KMS-11 (cell line): ENCODE results near the gene ZC3HAV1.

Experiments
- H2AFZ ChIP-seq: fragments of 200-600 bp; sonication (generic); 2 replicates; pipeline ENCODE4 v1.6.1; 2016; ENCODE audit warnings: antibody characterized with exemption, mixed run types, low read depth
- H3K27ac ChIP-seq: fragments of 200-600 bp; sonication (generic); 2 replicates; pipeline ENCODE4 v1.6.1; 2016; ENCODE audit warnings: mild to moderate bottlenecking, mixed run types
- H3K27me3 ChIP-seq: fragments of 200-600 bp; sonication (generic); 2 replicates; pipeline ENCODE4 v1.6.1; 2017; ENCODE audit warnings: mild to moderate bottlenecking, low read depth, mixed run types, moderate library complexity; ENCODE audit not compliant: insufficient read depth
- H3K36me3 ChIP-seq: fragments of 200-600 bp; sonication (generic); 2 replicates; pipeline ENCODE4 v1.6.1; 2017; ENCODE audit warnings: mild to moderate bottlenecking, mixed run types; ENCODE audit not compliant: insufficient read depth
- H3K4me1 ChIP-seq: fragments of 200-600 bp; sonication (generic); 2 replicates; pipeline ENCODE4 v1.6.1; 2016; ENCODE audit warnings: mild to moderate bottlenecking, low read depth, mixed run types; ENCODE audit not compliant: poor library complexity, severe bottlenecking
- H3K4me2 ChIP-seq: fragments of 200-600 bp; sonication (generic); 2 replicates; pipeline ENCODE4 v1.7.0; 2016; ENCODE audit warnings: mild to moderate bottlenecking, mixed run types
- H3K4me3 ChIP-seq: fragments of 200-600 bp; sonication (generic); IDR thresholded peaks from 2 replicates; pipeline ENCODE4 v1.6.1; 2017; ENCODE audit warnings: low read depth, low read length, mixed read lengths; ENCODE audit not compliant: insufficient read depth
- H3K79me2 ChIP-seq: fragments of 200-600 bp; sonication (generic); 2 replicates; pipeline ENCODE4 v1.6.1; 2016; ENCODE audit warnings: low read depth, mixed run types; ENCODE audit not compliant: insufficient read depth
- H3K9ac ChIP-seq: fragments of 200-600 bp; sonication (generic); 2 replicates; pipeline ENCODE4 v1.6.1; 2016; ENCODE audit warnings: mild to moderate bottlenecking, mixed run types
- H4K20me1 ChIP-seq: fragments of 200-600 bp; sonication (generic); 2 replicates; pipeline ENCODE4 v1.6.1; 2016; ENCODE audit warnings: mild to moderate bottlenecking, mixed run types; ENCODE audit not compliant: insufficient read depth
- CTCF ChIP-seq: fragments of 200-600 bp; sonication (generic); conservative IDR thresholded peaks from 2 replicates; pipeline ENCODE4 v1.6.1; 2017; ENCODE audit warnings: low read depth, mild to moderate bottlenecking, antibody characterized with exemption, low read length, moderate library complexity, mixed read lengths

The ZC3HAV1 gene

GRCh38 chr7:139087212-139087611 lies 22.3 kb downstream of the ZC3HAV1 start:
- peaks cover 6% of the 10 kb centered on the region; the same call in 1 of the 2 replicates for H3K36me3 ChIP-seq

GRCh38 chr7:139086454-139086853 lies 23.1 kb downstream of the ZC3HAV1 start:
- Histone ChIP-seq H3K27ac (no peak overlapping the region), H3K79me2 (no peaks in the 10 kb centered on the region; the same call in 1 of the 2 replicates), H2AFZ (no peak overlapping the region), H3K4me2 (no peak overlapping the region), H3K27me3 (no peaks in the 10 kb centered on the region), H3K4me1 (no peaks in the 10 kb centered on the region), H3K36me3 (peaks cover 6% of the 10 kb centered on the region; the same call in 1 of the 2 replicates), H3K4me3 (no peak overlapping the region), H4K20me1 (no peaks in the 10 kb centered on the region), H3K9ac (no peak overlapping the region)
- TF ChIP-seq CTCF: no peak

More at GRCh38 chr7:139087212-139087611, 22.3 kb downstream of the ZC3HAV1 start:
- H3K9ac ChIP-seq: no peak overlapping the region
- no peak overlapping the region for H3K4me2 ChIP-seq
- H3K4me3 ChIP-seq: no peak overlapping the region
- no peaks in the 10 kb centered on the region for H4K20me1 ChIP-seq
- no peaks in the 10 kb centered on the region for H3K27me3 ChIP-seq
- H3K27ac ChIP-seq: no peak overlapping the region
- no peaks in the 10 kb centered on the region for H3K4me1 ChIP-seq
- no peak for TF ChIP-seq CTCF
- no peak overlapping the region for H2AFZ ChIP-seq
- H3K79me2 ChIP-seq: peaks cover 4% of the 10 kb centered on the region; the same call in 1 of the 2 replicates

GRCh38 chr7:139084709-139085108 lies 24.8 kb downstream of the ZC3HAV1 start:
- H3K79me2 ChIP-seq: no peaks in the 10 kb centered on the region

GRCh38 chr7:139081584-139081983 lies 27.9 kb downstream of the ZC3HAV1 start:
- no peak overlapping the region for H3K27ac ChIP-seq
- H2AFZ ChIP-seq: no peak overlapping the region
- no peak overlapping the region for H3K4me2 ChIP-seq
- no peak overlapping the region for H3K9ac ChIP-seq
- no peak overlapping the region for H3K4me3 ChIP-seq
- no peaks in the 10 kb centered on the region for H3K4me1 ChIP-seq
- H3K27me3 ChIP-seq: no peaks in the 10 kb centered on the region
- H3K79me2 ChIP-seq: no peaks in the 10 kb centered on the region
- no peaks in the 10 kb centered on the region for H4K20me1 ChIP-seq
- peaks cover 10% of the 10 kb centered on the region; the same call in 1 of the 2 replicates for H3K36me3 ChIP-seq
- TF ChIP-seq CTCF: no peak

More at GRCh38 chr7:139084709-139085108, 24.8 kb downstream of the ZC3HAV1 start:
- Histone ChIP-seq H4K20me1 (no peaks in the 10 kb centered on the region), H3K4me3 (no peak overlapping the region), H3K36me3 (peaks cover 13% of the 10 kb centered on the region; the same call in 1 of the 2 replicates), H3K27ac (no peak overlapping the region), H3K4me2 (no peak overlapping the region), H3K4me1 (no peaks in the 10 kb centered on the region), H3K27me3 (no peaks in the 10 kb centered on the region), H3K9ac (no peak overlapping the region), H2AFZ (no peak overlapping the region)
- no peak for TF ChIP-seq CTCF
